Frontal cortex (tissue), 4 donors: ENCODE results near the gene HIGD1A. TPM values are rescaled to one million over a fixed set of nuclear protein-coding genes. Genes with fewer than 3 reads are reported as not detected.
A peak's percentile ranks its signal among the peaks of the same experiment; 100 is the strongest.

Source experiments
- DNase-seq, 2 donors: peaks; one replicate each; pipeline ENCODE4 v3.0.0; 2012; ENCODE audit warnings: low spot score in 2 of 2
- FAIRE-seq: peaks from 2 replicates; lab custom pipeline; 2012; peaks lifted over from hg19 to GRCh38; lab: Jason Lieb, UNC
- total RNA-seq: library from RNA; depleted of rRNA; stranded (reverse); fragments of >200 nt; gene quantifications from one replicate; pipeline ENCODE4 v1.2.3, GENCODE V29; 2014
- donor health status: control.
- donor health status: control.
- donor health status: control.

HIGD1A gene
- total RNA-seq, 1 donor from 2014 or later = 127 TPM

- FAIRE-seq (no peak), DNase-seq (no peak)
Measured at GRCh38 chr3:42802876-42803413, 1.3 kb downstream of the HIGD1A start.

- DNase-seq (no peak), FAIRE-seq (no peak)
Measured at GRCh38 chr3:42801784-42802183, 2.5 kb downstream of the HIGD1A start.

GRCh38 chr3:42801048-42801620, 3.2 kb downstream of the HIGD1A start:
- DNase-seq (no peak), FAIRE-seq (no peak)

- FAIRE-seq (no peak), DNase-seq (no peak)
Measured at GRCh38 chr3:42800251-42800650, 4.0 kb downstream of the HIGD1A start.

GRCh38 chr3:42799376-42799775, 4.9 kb downstream of the HIGD1A start:
- FAIRE-seq (no peak), DNase-seq (no peak)

GRCh38 chr3:42796332-42796885, 7.9 kb downstream of the HIGD1A start:
- no peak for DNase-seq
- FAIRE-seq = peak; percentile 45

- no peak for DNase-seq
- no peak for FAIRE-seq
Measured at GRCh38 chr3:42795621-42796181, 8.6 kb downstream of the HIGD1A start.

- FAIRE-seq (no peak), DNase-seq (no peak)
Measured at GRCh38 chr3:42790714-42791229, 13.5 kb downstream of the HIGD1A start.

- DNase-seq (no peak), FAIRE-seq (no peak)
Measured at GRCh38 chr3:42786631-42787030, 17.7 kb downstream of the HIGD1A start.

GRCh38 chr3:42786212-42786611, 18.1 kb downstream of the HIGD1A start:
- no peak for FAIRE-seq
- DNase-seq = no peak

GRCh38 chr3:42780892-42781700, 23.2 kb downstream of the HIGD1A start:
- DNase-seq (peak; percentile 42 to 44), FAIRE-seq (no peak)

- FAIRE-seq (no peak), DNase-seq (no peak)
Measured at GRCh38 chr3:42780398-42780797, 23.9 kb downstream of the HIGD1A start.

- DNase-seq (no peak), FAIRE-seq (no peak)
Measured at GRCh38 chr3:42778644-42779043, 25.6 kb downstream of the HIGD1A start.

GRCh38 chr3:42773409-42773751, 30.9 kb downstream of the HIGD1A start:
- no peak for DNase-seq
- no peak for FAIRE-seq

- DNase-seq (peak; percentile 90 to 95), FAIRE-seq (peak; percentile 62)
Measured at GRCh38 chr3:42772670-42773408, 31.5 kb downstream of the HIGD1A start, which contains the start of gene CCDC13. CCDC13 (minus strand) TSS chr3:42773253; CDS start chr3:42758345, 14,908 bp downstream.

GRCh38 chr3:42771271-42771670, 33.0 kb downstream of the HIGD1A start:
- FAIRE-seq = no peak
- DNase-seq = no peak

GRCh38 chr3:42769477-42770131, 34.7 kb downstream of the HIGD1A start:
- DNase-seq = no peak
- FAIRE-seq = no peak

GRCh38 chr3:42764561-42765295, 39.6 kb downstream of the HIGD1A start:
- DNase-seq (no peak), FAIRE-seq (no peak)

- no peak for FAIRE-seq
- no peak for DNase-seq
Measured at GRCh38 chr3:42764115-42764514, 40.2 kb downstream of the HIGD1A start.
